Esophagus muscularis mucosa (tissue), 4 donors: ENCODE data around the gene HAUS8. TPM values are rescaled to one million over a fixed set of nuclear protein-coding genes. Genes with fewer than 3 reads are reported as not detected.

Experiments
- DNase-seq: peaks from one replicate; pipeline ENCODE4 v3.0.0-alpha.2; 2017; ENCODE audit errors: extremely low spot score
- H3K27ac ChIP-seq, 4 donors: fragments of 200-600 bp; sonication (generic); replicated peaks in 1 of 4; 1 replicate in 3 of 4; 2 replicates in 1 of 4; pipeline ENCODE4 v1.5.1; 2016 to 2019; ENCODE audit warnings: mild to moderate bottlenecking in 1 of 4
- H3K27me3 ChIP-seq, 4 donors: fragments of 200-600 bp; sonication (generic); one replicate each; pipeline versions ENCODE4 v1.5.1 to v1.6.0; 2016 to 2019
- H3K36me3 ChIP-seq, 4 donors: fragments of 200-600 bp; sonication (generic); one replicate each; pipeline ENCODE4 v1.5.1; 2016 to 2019
- H3K4me1 ChIP-seq, 4 donors: fragments of 200-600 bp; sonication (generic); one replicate each; pipeline ENCODE4 v1.5.1; 2016 to 2019
- H3K4me3 ChIP-seq, 4 donors: fragments of 200-600 bp; sonication (generic); 1 replicate in 2 of 4; 2 replicates in 2 of 4; pipeline ENCODE4 v1.5.1; 2016 to 2019; ENCODE audit warnings: mild to moderate bottlenecking in 4 of 4, moderate library complexity in 1 of 4
- H3K9me3 ChIP-seq, 4 donors: fragments of 200-600 bp; sonication (generic); 1 replicate in 3 of 4; 2 replicates in 1 of 4; pipeline ENCODE4 v1.5.1; 2016 to 2019
- CTCF ChIP-seq, 3 experiments: fragments of 200-600 bp in 2 of 3; fragments of 450-650 bp in 1 of 3; sonication (generic) in 2 of 3; IDR thresholded peaks; one replicate each; pipeline ENCODE4 v1.5.1; 2017 to 2019; ENCODE audit warnings: antibody characterized with exemption in 3 of 3, mild to moderate bottlenecking in 2 of 3, moderate library complexity in 1 of 3
- EP300 ChIP-seq: sonication (generic); formaldehyde crosslinking; IDR thresholded peaks from one replicate; pipeline ENCODE4 v1.6.1; 2017; ENCODE audit warnings: antibody characterized with exemption
- POLR2A ChIP-seq: fragments of 450-650 bp; IDR thresholded peaks from one replicate; pipeline ENCODE4 v1.6.1; 2017; ENCODE audit warnings: antibody characterized with exemption, moderate library complexity, mild to moderate bottlenecking, low read depth
- POLR2AphosphoS5 ChIP-seq, 2 donors: sonication (generic); formaldehyde crosslinking; IDR thresholded peaks; one replicate each; pipeline ENCODE4 v1.6.1; 2017; ENCODE audit warnings: antibody characterized with exemption in 2 of 2
- WGBS: methylation state at CpG from one replicate; pipeline ENCODE4 v1.1.5; 2018; 5-methylcytosine and 5-hydroxymethylcytosine counted together
- intact Hi-C: fragments of 100-400 bp; cut with DNase I; formaldehyde crosslinking; loops from one replicate; pipeline ENCODE4 v1.15.1; 2023
- total RNA-seq, 4 donors: library from RNA; depleted of rRNA; stranded (reverse); fragments of >200 nt; gene quantifications; one replicate each; pipeline versions ENCODE4 v1.1.0 to v1.2.1, GENCODE V29; 2016

The HAUS8 gene
- total RNA-seq, 4 donors from 2014 or later, result 3.3 to 6.6 (median 4.6) TPM

- H3K27ac ChIP-seq, result no peak overlapping the region
- 90% methylated on average over 7 of the region's 7 CpGs for WGBS
- peaks cover 0 to 29% (median 21%) of the 10 kb centered on the region in 4 donors for H3K9me3 ChIP-seq
- no peak for DNase-seq
- peaks cover 0 to 55% (median 24%) of the 10 kb centered on the region in 4 donors for H3K27me3 ChIP-seq
- peaks cover 0 to 2% (median 0%) of the 10 kb centered on the region in 4 donors for H3K36me3 ChIP-seq
- TF ChIP-seq CTCF (IDR thresholded peaks at IDR 0.05) (no peak), POLR2AphosphoS5 (IDR thresholded peaks at IDR 0.05) (no peak), EP300 (no peak), POLR2A (no peak)
- intact Hi-C loops, result no loop called here
- no peak overlapping the region for H3K4me3 ChIP-seq
- H3K4me1 ChIP-seq, result peaks cover 3 to 18% (median 9%) of the 10 kb centered on the region in 4 donors
These were observed 52.5 kb downstream of the HAUS8 start for GRCh38 chr19:17022738-17023137.

GRCh38 chr19:17021793-17022590 is 53.3 kb downstream of the HAUS8 start:
- TF ChIP-seq CTCF (IDR thresholded peaks at IDR 0.05), result no peak
- no peak for TF ChIP-seq EP300
- no peak for TF ChIP-seq POLR2A
- no peak for TF ChIP-seq POLR2AphosphoS5 (IDR thresholded peaks at IDR 0.05)
- intact Hi-C loops, result no loop called here
- Histone ChIP-seq H3K27me3 (peaks cover 0 to 47% (median 16%) of the 10 kb centered on the region in 4 donors), H3K36me3 (peaks cover 0 to 2% (median 0%) of the 10 kb centered on the region in 4 donors), H3K9me3 (peaks cover 0 to 29% (median 21%) of the 10 kb centered on the region in 4 donors), H3K27ac (no peak overlapping the region), H3K4me1 (peaks cover 3 to 13% (median 7%) of the 10 kb centered on the region in 4 donors), H3K4me3 (no peak overlapping the region)
- no peak for DNase-seq
- 79% methylated on average over 12 of the region's 12 CpGs for WGBS

GRCh38 chr19:17021328-17021727 is 53.9 kb downstream of the HAUS8 start:
- no peak for TF ChIP-seq EP300
- no peak for TF ChIP-seq CTCF (IDR thresholded peaks at IDR 0.05)
- no peak for TF ChIP-seq POLR2AphosphoS5 (IDR thresholded peaks at IDR 0.05)
- TF ChIP-seq POLR2A, result no peak
- intact Hi-C loops, result no loop called here
- WGBS, result 91% methylated on average over 1 of the region's 1 CpG

GRCh38 chr19:17020823-17021222 is 54.4 kb downstream of the HAUS8 start:
- WGBS, result 83% methylated on average over 2 of the region's 2 CpGs
- Histone ChIP-seq H3K4me1 (peaks cover 0 to 3% (median under 1%) of the 10 kb centered on the region in 4 donors), H3K27me3 (peaks cover 0 to 39% (median 10%) of the 10 kb centered on the region in 4 donors), H3K27ac (no peak overlapping the region), H3K9me3 (peaks cover 0 to 29% (median 21%) of the 10 kb centered on the region in 4 donors), H3K36me3 (peaks cover 0 to 2% (median 0%) of the 10 kb centered on the region in 4 donors), H3K4me3 (no peak overlapping the region)
- TF ChIP-seq EP300 (no peak), POLR2A (no peak), POLR2AphosphoS5 (IDR thresholded peaks at IDR 0.05) (no peak), CTCF (IDR thresholded peaks at IDR 0.05) (no peak)
- no peak for DNase-seq
- intact Hi-C loops, result no loop called here

More at GRCh38 chr19:17021328-17021727, 53.9 kb downstream of the HAUS8 start:
- H3K27me3 ChIP-seq, result peaks cover 0 to 40% (median 13%) of the 10 kb centered on the region in 4 donors
- H3K36me3 ChIP-seq, result peaks cover 0 to 2% (median 0%) of the 10 kb centered on the region in 4 donors
- H3K9me3 ChIP-seq, result peaks cover 0 to 29% (median 21%) of the 10 kb centered on the region in 4 donors
- no peak overlapping the region for H3K27ac ChIP-seq
- H3K4me1 ChIP-seq, result peaks cover 3 to 6% (median 4%) of the 10 kb centered on the region in 4 donors
- DNase-seq, result no peak
- H3K4me3 ChIP-seq, result no peak overlapping the region
